H1 (cell line): Measurements from ENCODE around the gene RALGAPA2. TPM values are rescaled to one million over a fixed set of nuclear protein-coding genes. Genes with fewer than 3 reads are reported as not detected.

ENCODE experiments used
- CTCF ChIA-PET: fragments of 300-600 bp; sonication (Branson Sonifier 250); formaldehyde crosslinking; loops from one replicate; lab custom pipeline; 2021; ENCODE audit not compliant: partially characterized antibody; lab: Charles Lee
- POLR2A ChIA-PET: fragments of 300-600 bp; sonication (Branson Sonifier 250); formaldehyde crosslinking; loops from one replicate; lab custom pipeline; 2021; ENCODE audit warnings: inconsistent platforms; ENCODE audit not compliant: partially characterized antibody; lab: Charles Lee
- DNase-seq, 2 experiments: peaks; one replicate each; pipeline versions ENCODE4 v3.0.0 to v3.0.0-alpha.2; 2010 to 2022; ENCODE audit warnings: low spot score in 2 of 2, low read depth in 1 of 2, mixed read lengths in 1 of 2
- FAIRE-seq: peaks from 2 replicates; lab custom pipeline; 2011; peaks lifted over from hg19 to GRCh38; lab: Jason Lieb, UNC
- H2AFZ ChIP-seq: 2 replicates; pipeline ENCODE4 v1.8.1; 2012; ENCODE audit warnings: low read length, inconsistent platforms
- H2AK5ac ChIP-seq: 2 replicates; pipeline ENCODE4 v1.6.1; 2013; ENCODE audit warnings: low read depth, low read length
- H2BK120ac ChIP-seq: replicated peaks from 2 replicates; pipeline ENCODE3; 2013; ENCODE audit warnings: low read depth, low read length, inconsistent platforms
- H2BK12ac ChIP-seq: 2 replicates; pipeline ENCODE4 v1.6.1; 2013; ENCODE audit warnings: low read depth, low read length
- H2BK15ac ChIP-seq: 2 replicates; pipeline ENCODE4 v1.6.1; 2013; ENCODE audit warnings: low read length
- H2BK20ac ChIP-seq: 2 replicates; pipeline ENCODE4 v1.6.1; 2013; ENCODE audit warnings: low read length
- H2BK5ac ChIP-seq: 2 replicates; pipeline ENCODE4 v1.6.1; 2013; ENCODE audit warnings: low read depth, low read length
- H3K14ac ChIP-seq: 2 replicates; pipeline ENCODE4 v1.6.1; 2013; ENCODE audit warnings: inconsistent platforms; ENCODE audit not compliant: insufficient read length
- H3K18ac ChIP-seq: 2 replicates; pipeline ENCODE4 v1.6.1; 2013; ENCODE audit warnings: low read length; ENCODE audit errors: extremely low read depth
- H3K23ac ChIP-seq: 2 replicates; pipeline ENCODE4 v1.6.1; 2013; ENCODE audit warnings: inconsistent platforms; ENCODE audit not compliant: insufficient read length
- H3K23me2 ChIP-seq: 2 replicates; pipeline ENCODE4 v1.6.1; 2013; ENCODE audit warnings: low read depth, low read length
- H3K27ac ChIP-seq: 2 replicates; pipeline ENCODE4 v1.6.1; 2011; ENCODE audit warnings: low read depth, low read length, inconsistent platforms
- H3K27me3 ChIP-seq, 4 experiments: replicated peaks in 1 of 4; 1 replicate in 1 of 4; 2 replicates in 3 of 4; pipeline versions ENCODE4 v1.6.1 to v1.8.1; 2011 to 2013; ENCODE audit warnings: low read length in 3 of 4, mild to moderate bottlenecking in 3 of 4, inconsistent platforms in 2 of 4, mixed read lengths in 2 of 4, moderate library complexity in 1 of 4; ENCODE audit not compliant: control insufficient read depth in 3 of 4, insufficient read depth in 3 of 4; ENCODE audit errors: extremely low read depth in 1 of 4
- H3K36me3 ChIP-seq, 4 experiments: 2 replicates each; pipeline versions ENCODE4 v1.6.1 to v1.8.1; 2011 to 2013; ENCODE audit warnings: mild to moderate bottlenecking in 4 of 4, low read length in 3 of 4, moderate library complexity in 2 of 4, control low read depth in 1 of 4, inconsistent platforms in 1 of 4; ENCODE audit not compliant: insufficient read depth in 4 of 4, control insufficient read depth in 2 of 4
- H3K4ac ChIP-seq: replicated peaks from 2 replicates; pipeline ENCODE3; 2013; ENCODE audit warnings: low read length, low read depth, mixed read lengths, inconsistent platforms; ENCODE audit not compliant: insufficient read length
- H3K4me1 ChIP-seq, 4 experiments: replicated peaks in 1 of 4; 1 replicate in 1 of 4; 2 replicates in 3 of 4; pipeline versions ENCODE4 v1.6.1 to v1.8.1; 2011 to 2013; ENCODE audit warnings: low read length in 3 of 4, inconsistent platforms in 2 of 4, mixed read lengths in 1 of 4; ENCODE audit not compliant: insufficient read depth in 4 of 4, control insufficient read depth in 3 of 4
- H3K4me2 ChIP-seq, 2 experiments: 2 replicates each; pipeline versions ENCODE4 v1.6.1 to v1.8.1; 2011 to 2013; ENCODE audit warnings: low read depth in 2 of 2, low read length in 2 of 2, control low read depth in 1 of 2, inconsistent platforms in 1 of 2, mild to moderate bottlenecking in 1 of 2; ENCODE audit not compliant: insufficient read depth in 1 of 2
- H3K4me3 ChIP-seq, 4 experiments: fragments of 200-600, 300-600 bp in 1 of 4; sonication (generic), shearing (Covaris generic), sonication (Bioruptor Twin) in 1 of 4; 2 replicates each; pipeline versions ENCODE4 v1.5.1 to v1.8.1; 2011 to 2016; ENCODE audit warnings: low read length in 4 of 4, low read depth in 3 of 4, control low read depth in 2 of 4, inconsistent platforms in 2 of 4, mild to moderate bottlenecking in 2 of 4, mixed read lengths in 1 of 4, moderate library complexity in 1 of 4; ENCODE audit not compliant: insufficient read depth in 2 of 4; ENCODE audit errors: extremely low read depth in 1 of 4
- H3K56ac ChIP-seq: replicated peaks from 2 replicates; pipeline ENCODE3; 2013; ENCODE audit warnings: low read depth, mild to moderate bottlenecking, mixed read lengths, low read length, inconsistent platforms; ENCODE audit not compliant: insufficient read length
- H3K79me1 ChIP-seq: 2 replicates; pipeline ENCODE4 v1.6.1; 2013; ENCODE audit warnings: low read depth, low read length, control low read depth
- H3K79me2 ChIP-seq, 2 experiments: 2 replicates each; pipeline versions ENCODE4 v1.6.1 to v1.8.1; 2012 to 2013; ENCODE audit warnings: low read length in 2 of 2, mild to moderate bottlenecking in 2 of 2, inconsistent platforms in 1 of 2; ENCODE audit not compliant: insufficient read depth in 2 of 2, control insufficient read depth in 1 of 2
- H3K9ac ChIP-seq, 4 experiments: replicated peaks in 1 of 4; 1 replicate in 1 of 4; 2 replicates in 3 of 4; pipeline versions ENCODE4 v1.6.1 to v1.8.1; 2011 to 2013; ENCODE audit warnings: low read depth in 3 of 4, low read length in 3 of 4, control low read depth in 2 of 4, mild to moderate bottlenecking in 2 of 4, moderate library complexity in 2 of 4, inconsistent platforms in 1 of 4; ENCODE audit errors: extremely low read depth in 1 of 4
- H3K9me3 ChIP-seq, 2 experiments: 2 replicates each; pipeline versions ENCODE4 v1.6.1 to v1.8.1; 2012 to 2013; ENCODE audit warnings: mild to moderate bottlenecking in 2 of 2, moderate library complexity in 2 of 2, control low read depth in 1 of 2, inconsistent platforms in 1 of 2, low read depth in 1 of 2, low read length in 1 of 2, mixed read lengths in 1 of 2; ENCODE audit not compliant: insufficient read depth in 2 of 2
- H4K20me1 ChIP-seq, 2 experiments: replicated peaks in 1 of 2; 2 replicates each; pipeline versions ENCODE3 to v1.8.1; 2011 to 2013; ENCODE audit warnings: inconsistent platforms in 2 of 2, low read length in 2 of 2, mild to moderate bottlenecking in 1 of 2; ENCODE audit not compliant: insufficient read depth in 2 of 2, control insufficient read depth in 1 of 2
- H4K5ac ChIP-seq: 2 replicates; pipeline ENCODE4 v1.6.1; 2013; ENCODE audit warnings: low read length, low read depth, mixed read lengths, inconsistent platforms; ENCODE audit not compliant: insufficient read length
- H4K8ac ChIP-seq: 2 replicates; pipeline ENCODE4 v1.8.0; 2013; ENCODE audit warnings: mild to moderate bottlenecking, moderate library complexity, low read length, inconsistent platforms; ENCODE audit not compliant: insufficient read depth; ENCODE audit errors: extremely low read depth
- H4K91ac ChIP-seq: replicated peaks from 2 replicates; pipeline ENCODE3; 2013; ENCODE audit warnings: low read length, mixed read lengths, inconsistent platforms; ENCODE audit not compliant: insufficient read length
- RAD21 ChIP-seq, 2 experiments: IDR thresholded peaks in 1 of 2; conservative IDR thresholded peaks in 1 of 2; 2 replicates each; pipeline ENCODE4 v1.6.1; 2011; ENCODE audit warnings: low read depth in 2 of 2, low read length in 2 of 2, improper control_type of control experiment in 1 of 2, inconsistent platforms in 1 of 2, mild to moderate bottlenecking in 1 of 2, moderate library complexity in 1 of 2
- SIX5 ChIP-seq: IDR thresholded peaks from 2 replicates; pipeline ENCODE4 v1.6.1; 2011; ENCODE audit warnings: mild to moderate bottlenecking, low read depth, low read length
- WGBS, 2 experiments: shearing (Covaris generic) in 1 of 2; methylation state at CpG; one replicate each; pipeline versions ENCODE4 v1.1.6 to v1.1.7; 2013 to 2015; ENCODE audit warnings: low lambda C conversion rate in 2 of 2, mixed read lengths in 2 of 2, inconsistent platforms in 1 of 2, low coverage in 1 of 2, missing lambda C conversion rate in 1 of 2; ENCODE audit not compliant: insufficient replicate concordance in 2 of 2, insufficient coverage in 1 of 2, insufficient read length in 1 of 2; ENCODE audit errors: extremely low coverage in 1 of 2, missing lambda C conversion rate in 1 of 2; 5-methylcytosine and 5-hydroxymethylcytosine counted together
- polyA plus RNA-seq, 7 experiments: library from polyadenylated mRNA; depleted of rRNA in 3 of 7; stranded (reverse) in 5 of 7; unstranded in 2 of 7; fragments of >200 nt in 5 of 7; fragments of 200-250 nt in 2 of 7; gene quantifications; 1 replicate in 5 of 7; 2 replicates in 1 of 7; 4 replicates in 1 of 7; pipeline versions ENCODE4 v1.2.1 to v1.2.3, GENCODE V29; 2011 to 2013; ENCODE audit warnings: missing spikeins in 2 of 7, mixed read lengths in 2 of 7
- total RNA-seq: library from RNA; stranded (reverse); fragmentation: NEBNext Ultra II Directional; extraction: Animal tissue kit (Norgen Biotek cat#: 25700); gene quantifications from 2 replicates; pipeline ENCODE4 v1.2.1, GENCODE V29; 2021
- TF ChIP-seq, protein P1 (sequence below), 3 experiments: IDR thresholded peaks; 1 replicate in 2 of 3; 2 replicates in 1 of 3; pipeline versions ENCODE4 v1.5.1 to v1.6.1; 2011; ENCODE audit warnings: low read length in 3 of 3, mild to moderate bottlenecking in 3 of 3, inconsistent platforms in 2 of 3, low read depth in 1 of 3, moderate library complexity in 1 of 3; ENCODE audit not compliant: insufficient read depth in 1 of 3; ENCODE audit errors: control extremely low read depth in 1 of 3

Gene RALGAPA2
- total and polyA plus RNA-seq, 2 of the 8 experiments (the other 6 are each of a cell fraction or from before 2014, with no cell fraction given): 5.1 to 25.5 TPM

GRCh38 chr20:20568604-20569205 lies 143.7 kb downstream of the RALGAPA2 start:
- Histone ChIP-seq H3K14ac (no peak overlapping the region), H3K79me1 (no peaks in the 10 kb centered on the region)
- CTCF ChIA-PET: interaction anchor here (1.0 to 2.3 kb wide), 4 partner anchors 8 to 25 kb away, joined by 3 to 6 read pairs (median 4); no protein-coding TSS in a partner anchor

More at GRCh38 chr20:20568604-20569205, 143.7 kb downstream of the RALGAPA2 start:
- no peak overlapping the region for H3K23ac ChIP-seq
- H3K9me3 ChIP-seq: no peaks in the 10 kb centered on the region
- 29% methylated on average over 3 of the region's 3 CpGs; no CpG with 5 or more reads in 1 of the 2 experiments for WGBS, 2 experiments
- no peaks in the 10 kb centered on the region for H3K79me2 ChIP-seq
- POLR2A ChIA-PET: no interaction called here
- H3K18ac ChIP-seq: no peak overlapping the region
- no peak overlapping the region for H3K9ac ChIP-seq
- no peak overlapping the region for H2BK12ac ChIP-seq
- H2BK20ac ChIP-seq: no peak overlapping the region
- H3K4me1 ChIP-seq: peaks cover 0 to 2% (median 0%) of the 10 kb centered on the region in 4 experiments; a peak in 1 of 7 replicates
- no peak overlapping the region for H2BK15ac ChIP-seq
- peaks cover 0 to 2% (median 0%) of the 10 kb centered on the region in 4 experiments; a peak in 1 of 8 replicates for H3K36me3 ChIP-seq
- no peak overlapping the region for H2AFZ ChIP-seq
- no peak overlapping the region for H3K4me2 ChIP-seq
- H4K5ac ChIP-seq: no peak overlapping the region
- TF ChIP-seq RAD21 (IDR thresholded peaks at IDR 0.05 in 1 of 2, conservative IDR thresholded peaks at IDR 0.05 in 1 of 2; ENCODE audit: low read depth in 2 of 2, low read length in 2 of 2): peak; percentile 92
- TF ChIP-seq, protein P1, sequence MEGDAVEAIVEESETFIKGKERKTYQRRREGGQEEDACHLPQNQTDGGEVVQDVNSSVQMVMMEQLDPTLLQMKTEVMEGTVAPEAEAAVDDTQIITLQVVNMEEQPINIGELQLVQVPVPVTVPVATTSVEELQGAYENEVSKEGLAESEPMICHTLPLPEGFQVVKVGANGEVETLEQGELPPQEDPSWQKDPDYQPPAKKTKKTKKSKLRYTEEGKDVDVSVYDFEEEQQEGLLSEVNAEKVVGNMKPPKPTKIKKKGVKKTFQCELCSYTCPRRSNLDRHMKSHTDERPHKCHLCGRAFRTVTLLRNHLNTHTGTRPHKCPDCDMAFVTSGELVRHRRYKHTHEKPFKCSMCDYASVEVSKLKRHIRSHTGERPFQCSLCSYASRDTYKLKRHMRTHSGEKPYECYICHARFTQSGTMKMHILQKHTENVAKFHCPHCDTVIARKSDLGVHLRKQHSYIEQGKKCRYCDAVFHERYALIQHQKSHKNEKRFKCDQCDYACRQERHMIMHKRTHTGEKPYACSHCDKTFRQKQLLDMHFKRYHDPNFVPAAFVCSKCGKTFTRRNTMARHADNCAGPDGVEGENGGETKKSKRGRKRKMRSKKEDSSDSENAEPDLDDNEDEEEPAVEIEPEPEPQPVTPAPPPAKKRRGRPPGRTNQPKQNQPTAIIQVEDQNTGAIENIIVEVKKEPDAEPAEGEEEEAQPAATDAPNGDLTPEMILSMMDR (IDR thresholded peaks at IDR 0.05; ENCODE audit: control extremely low read depth in 1 of 3, insufficient read depth in 1 of 3, low read depth in 1 of 3, low read length in 3 of 3): peak; percentile 47 to 76 (median 59)
- no peak for TF ChIP-seq SIX5
- peak; percentile 88 for FAIRE-seq
- no peak overlapping the region for H4K91ac ChIP-seq
- H4K20me1 ChIP-seq: no peaks in the 10 kb centered on the region
- no peak overlapping the region for H3K4ac ChIP-seq
- no peak overlapping the region for H4K8ac ChIP-seq
- H3K27ac ChIP-seq: no peak overlapping the region
- H2BK5ac ChIP-seq: no peak overlapping the region
- H3K4me3 ChIP-seq: no peak overlapping the region
- no peak overlapping the region for H3K56ac ChIP-seq
- no peak overlapping the region for H2BK120ac ChIP-seq
- H3K23me2 ChIP-seq: no peaks in the 10 kb centered on the region; the same call in 1 of the 2 replicates
- H3K27me3 ChIP-seq: no peaks in the 10 kb centered on the region
- DNase-seq: no peak
- no peak overlapping the region for H2AK5ac ChIP-seq
